Subcutaneous abdominal adipose tissue (tissue), 5 donors: Measurements from ENCODE around the gene TPBG.
"Not testable (repeated sequence)": the region's sequence is repeated elsewhere in the genome, so short reads cannot be mapped to it uniquely, and the experiment has no call there.

Experiments used
- H3K27ac ChIP-seq: one replicate; pipeline ENCODE4 v1.7.0; 2013; ENCODE audit warnings: low read depth, mild to moderate bottlenecking, inconsistent platforms, low read length, moderate library complexity
- H3K27me3 ChIP-seq, 5 donors: one replicate each; pipeline ENCODE4 v1.7.0; 2013; ENCODE audit warnings: low read length in 5 of 5, inconsistent platforms in 1 of 5; ENCODE audit not compliant: control insufficient read depth in 5 of 5, insufficient read depth in 4 of 5
- H3K36me3 ChIP-seq, 5 donors: one replicate each; pipeline ENCODE4 v1.7.0; 2013; ENCODE audit warnings: low read length in 5 of 5; ENCODE audit not compliant: control insufficient read depth in 5 of 5, insufficient read depth in 5 of 5
- H3K4me1 ChIP-seq, 5 donors: one replicate each; pipeline ENCODE4 v1.7.0; 2013; ENCODE audit warnings: low read length in 5 of 5, mild to moderate bottlenecking in 3 of 5, moderate library complexity in 1 of 5; ENCODE audit not compliant: control insufficient read depth in 5 of 5, insufficient read depth in 5 of 5
- H3K4me3 ChIP-seq, 5 donors: one replicate each; pipeline ENCODE4 v1.7.0; 2013; ENCODE audit warnings: low read length in 5 of 5, low read depth in 1 of 5
- H3K9ac ChIP-seq, 5 donors: one replicate each; pipeline ENCODE4 v1.7.0; 2013; ENCODE audit warnings: low read length in 5 of 5, mild to moderate bottlenecking in 4 of 5, moderate library complexity in 3 of 5
- H3K9me3 ChIP-seq, 5 donors: one replicate each; pipeline ENCODE4 v1.7.0; 2013; ENCODE audit warnings: low read length in 5 of 5; ENCODE audit not compliant: control insufficient read depth in 5 of 5
- donor health status: healthy.
- donor health status: healthy.
- donor health status: healthy.
- donor health status: healthy.
- donor health status: healthy.

Gene TPBG

DNA sequence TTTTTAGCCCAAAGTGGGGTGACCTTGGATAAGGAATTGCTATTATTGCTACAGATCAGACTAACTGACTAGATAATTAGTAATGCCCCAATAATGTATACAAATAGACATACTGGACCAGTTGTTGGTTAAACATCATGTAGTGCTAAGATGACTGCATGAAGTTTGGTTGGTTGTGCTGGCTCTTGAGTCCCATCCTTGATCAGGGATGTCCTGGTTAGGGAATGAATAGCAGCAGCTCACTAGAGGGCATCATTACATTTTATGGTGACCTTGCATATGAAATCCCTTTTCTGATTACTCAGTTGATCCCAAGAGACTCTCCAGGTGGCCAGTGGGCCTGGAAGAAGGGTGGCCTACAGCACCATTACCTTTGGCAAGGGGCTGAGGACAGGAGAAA lies 10.9 kb downstream of the TPBG start:
- H3K27me3 ChIP-seq = no peaks in the 10 kb centered on the region
- H3K4me3 ChIP-seq = no peak overlapping the region
- H3K36me3 ChIP-seq = no peaks in the 10 kb centered on the region
- no peaks in the 10 kb centered on the region for H3K4me1 ChIP-seq
- H3K9ac ChIP-seq = no peak overlapping the region
- H3K9me3 ChIP-seq = no peaks in the 10 kb centered on the region
- H3K27ac ChIP-seq = no peak overlapping the region

DNA sequence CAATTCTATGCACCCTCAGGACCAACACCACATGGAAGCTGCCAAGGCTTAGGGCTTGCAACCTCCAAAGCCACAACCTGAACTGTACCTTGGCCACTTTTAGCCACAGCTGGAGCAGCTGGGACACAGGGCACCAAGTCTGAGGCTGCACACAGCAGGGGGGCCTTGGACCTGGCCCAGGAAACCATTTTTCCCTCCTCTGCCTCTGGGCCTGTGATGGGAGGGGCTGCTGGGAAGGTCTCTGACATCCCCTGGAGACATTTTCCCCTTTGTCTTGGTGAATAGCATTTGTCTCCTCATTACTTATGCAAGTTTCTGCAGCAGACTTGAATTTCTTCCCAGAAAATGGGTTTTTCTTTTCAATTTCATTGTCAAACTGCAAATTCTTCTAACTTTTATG lies 13.0 kb downstream of the TPBG start:
- no peak overlapping the region for H3K9ac ChIP-seq
- H3K4me3 ChIP-seq = no peak overlapping the region
- H3K27ac ChIP-seq = no peak overlapping the region
- H3K9me3 ChIP-seq = no peaks in the 10 kb centered on the region
- no peaks in the 10 kb centered on the region for H3K27me3 ChIP-seq
- H3K36me3 ChIP-seq = no peaks in the 10 kb centered on the region
- H3K4me1 ChIP-seq = no peaks in the 10 kb centered on the region

DNA sequence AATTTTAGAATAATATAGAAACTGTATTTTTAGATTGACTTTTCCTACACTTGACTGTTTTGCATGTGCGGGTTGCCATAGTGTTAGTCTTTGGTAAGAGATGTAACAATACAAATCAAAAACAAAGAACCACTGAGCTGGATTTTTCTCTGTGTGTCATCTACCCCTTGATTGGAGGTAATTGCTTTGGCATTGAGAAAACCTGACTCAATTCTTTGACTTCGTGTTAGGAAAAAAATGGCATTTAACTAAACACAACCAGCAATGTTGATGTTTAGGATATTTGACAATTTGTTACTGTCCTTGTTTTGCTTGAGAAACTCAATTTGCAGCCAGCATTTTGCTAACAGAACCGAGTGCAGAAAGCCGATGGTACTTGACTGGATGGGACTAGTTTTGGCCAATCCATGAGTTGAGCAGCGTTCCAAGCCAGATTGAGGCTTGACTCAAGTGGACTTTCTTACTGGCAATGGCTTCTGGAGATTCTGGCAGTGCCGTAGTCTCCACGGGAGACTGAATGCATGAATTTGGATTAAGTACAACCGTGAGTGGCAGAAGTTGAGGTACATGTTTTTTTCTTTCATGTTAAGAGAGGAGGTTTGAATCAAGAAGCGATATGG lies 17.1 kb downstream of the TPBG start:
- no peak overlapping the region for H3K4me3 ChIP-seq
- no peaks in the 10 kb centered on the region for H3K27me3 ChIP-seq
- H3K27ac ChIP-seq = no peak overlapping the region
- no peaks in the 10 kb centered on the region for H3K36me3 ChIP-seq
- no peaks in the 10 kb centered on the region for H3K4me1 ChIP-seq
- no peak overlapping the region for H3K9ac ChIP-seq
- no peaks in the 10 kb centered on the region for H3K9me3 ChIP-seq

DNA sequence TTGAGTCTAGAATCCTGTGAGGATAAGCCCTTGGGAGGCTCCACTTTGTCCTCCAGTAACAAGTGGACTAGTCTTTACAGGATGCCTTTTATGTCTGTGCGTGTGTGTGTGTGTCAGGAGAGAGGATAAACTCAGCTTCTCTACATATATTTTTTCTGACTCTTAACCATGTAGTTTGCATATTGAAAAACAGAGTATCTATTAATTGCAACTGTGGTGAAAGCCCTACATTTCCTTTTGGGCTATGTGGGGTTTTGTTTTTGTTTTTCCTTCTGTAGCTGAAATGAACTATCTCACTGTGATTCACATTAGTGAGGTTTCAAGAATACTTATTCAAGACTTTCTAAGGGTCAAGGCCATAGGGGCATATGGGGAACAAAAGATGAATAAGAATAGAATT lies 17.7 kb downstream of the TPBG start:
- Histone ChIP-seq H3K36me3 (no peaks in the 10 kb centered on the region), H3K9ac (no peak overlapping the region), H3K27ac (no peak overlapping the region), H3K9me3 (no peaks in the 10 kb centered on the region), H3K27me3 (no peaks in the 10 kb centered on the region), H3K4me3 (no peak overlapping the region), H3K4me1 (no peaks in the 10 kb centered on the region)

DNA sequence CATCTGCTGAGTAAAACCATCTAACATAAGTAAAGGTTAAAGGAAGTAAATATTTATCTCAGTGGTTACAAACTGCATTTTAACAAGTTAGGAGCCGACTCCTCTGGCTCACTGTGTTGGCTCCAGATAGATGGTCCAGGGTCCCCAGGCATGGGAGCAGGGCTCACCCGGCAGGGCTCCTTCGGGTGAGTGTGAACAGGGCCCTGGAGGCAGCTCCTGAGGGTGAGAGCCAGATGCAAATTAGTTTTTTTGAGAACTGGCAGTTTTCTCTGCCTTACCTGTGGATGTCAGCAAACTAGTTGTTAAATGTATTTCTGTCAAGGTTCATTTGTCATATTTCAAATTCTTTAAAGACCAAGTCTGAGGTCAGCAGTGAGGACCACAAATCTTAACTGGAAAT lies 21.5 kb downstream of the TPBG start:
- Histone ChIP-seq H3K36me3 (no peaks in the 10 kb centered on the region), H3K27me3 (no peaks in the 10 kb centered on the region), H3K27ac (no peak overlapping the region), H3K4me3 (no peak overlapping the region), H3K4me1 (no peaks in the 10 kb centered on the region), H3K9ac (no peak overlapping the region), H3K9me3 (no peaks in the 10 kb centered on the region)

DNA sequence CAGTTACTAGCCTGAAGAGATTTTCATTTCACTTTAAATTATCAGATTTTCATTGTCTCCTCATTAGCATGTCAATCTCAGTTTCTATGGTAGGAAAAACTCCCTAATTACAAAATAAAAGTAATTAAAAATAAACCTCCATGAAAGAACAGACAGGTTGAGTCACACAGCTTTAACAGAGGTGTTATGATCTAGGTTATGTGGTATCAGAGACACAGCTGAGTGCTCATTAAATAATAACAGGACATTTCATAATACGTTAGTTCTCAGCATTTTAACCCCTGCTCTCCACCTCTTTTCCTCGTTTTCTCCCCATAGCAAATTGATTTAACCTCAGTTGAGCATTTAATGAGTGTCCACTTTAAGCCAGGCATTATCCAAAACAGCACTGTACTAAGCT lies 21.9 kb downstream of the TPBG start:
- Histone ChIP-seq H3K27ac (no peak overlapping the region), H3K9me3 (no peaks in the 10 kb centered on the region), H3K27me3 (no peaks in the 10 kb centered on the region), H3K36me3 (no peaks in the 10 kb centered on the region), H3K9ac (no peak overlapping the region), H3K4me1 (no peaks in the 10 kb centered on the region), H3K4me3 (no peak overlapping the region)

DNA sequence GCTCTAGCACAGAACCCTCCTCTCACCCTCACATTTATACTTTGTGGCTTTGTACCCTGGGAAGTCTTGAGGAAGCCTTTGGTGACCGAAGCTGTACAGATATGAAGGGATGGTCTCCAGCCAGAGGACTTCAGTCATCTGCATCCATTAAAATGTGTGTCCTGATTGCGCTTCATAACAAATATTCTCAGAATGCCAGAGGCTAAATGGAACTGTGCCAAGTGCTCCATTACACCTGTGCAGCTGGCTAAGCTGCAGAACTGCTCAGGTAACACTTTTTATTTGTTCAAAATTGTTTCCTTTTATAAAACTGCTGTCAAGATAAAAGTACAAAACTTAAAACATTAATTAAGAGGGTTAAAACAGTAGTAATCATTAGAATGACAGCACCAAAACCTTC lies 22.3 kb downstream of the TPBG start:
- Histone ChIP-seq H3K27me3 (no peaks in the 10 kb centered on the region), H3K9ac (no peak overlapping the region), H3K36me3 (no peaks in the 10 kb centered on the region), H3K4me1 (no peaks in the 10 kb centered on the region), H3K27ac (no peak overlapping the region), H3K9me3 (no peaks in the 10 kb centered on the region), H3K4me3 (no peak overlapping the region)

DNA sequence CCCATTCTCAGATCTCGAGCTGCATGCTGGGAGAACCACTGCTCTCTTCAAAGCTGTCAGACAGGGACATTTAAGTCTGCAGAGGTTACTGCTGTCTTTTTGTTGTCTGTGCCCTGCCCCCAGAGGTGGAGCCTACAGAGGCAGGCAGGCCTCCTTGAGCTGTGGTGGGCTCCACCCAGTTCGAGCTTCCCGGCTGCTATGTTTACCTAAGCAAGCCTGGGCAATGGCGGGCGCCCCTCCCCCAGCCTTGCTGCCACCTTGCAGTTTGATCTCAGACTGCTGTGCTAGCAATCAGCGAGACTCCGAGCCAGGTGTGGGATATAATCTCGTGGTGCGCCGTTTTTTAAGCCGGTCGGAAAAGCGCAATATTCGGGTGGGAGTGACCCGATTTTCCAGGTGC lies 31.2 kb downstream of the TPBG start:
- H3K27ac ChIP-seq, H3K36me3 ChIP-seq: not testable (repeated sequence)

DNA sequence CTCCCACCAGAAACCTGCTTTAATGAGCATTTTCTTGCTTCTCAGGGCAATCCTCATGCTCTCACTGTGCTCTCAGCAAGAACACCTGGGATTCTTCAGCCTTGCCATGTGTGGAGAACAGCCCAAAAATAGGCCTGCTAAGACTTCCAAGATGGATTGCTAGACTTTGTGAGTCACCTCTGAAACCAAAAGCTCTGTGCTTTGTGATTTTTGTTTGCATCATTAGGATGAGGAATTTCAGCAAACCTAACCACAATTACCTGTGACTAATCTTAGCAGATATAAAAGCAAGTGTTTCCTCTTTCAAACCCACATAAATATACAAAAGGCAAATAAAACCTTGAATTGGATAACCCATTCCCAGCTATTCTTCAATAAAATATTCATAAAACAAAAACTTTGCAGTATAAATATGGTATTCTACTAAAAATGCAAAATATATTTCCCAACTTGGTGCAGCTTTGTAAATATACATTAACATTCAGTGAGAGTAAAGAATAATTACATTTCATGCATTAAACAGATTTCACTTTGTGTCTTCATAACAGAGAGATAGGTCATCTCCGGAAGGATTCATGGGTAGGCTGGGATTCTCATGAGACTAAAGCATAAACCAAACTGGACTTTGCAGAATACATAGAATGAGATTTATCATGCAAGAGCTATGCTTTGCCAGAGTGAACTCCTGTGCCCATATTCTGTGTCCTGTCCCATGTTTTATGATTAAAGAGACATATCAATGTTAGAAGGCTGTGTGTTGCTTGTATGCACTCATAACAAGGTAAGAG lies 33.5 kb downstream of the TPBG start:
- no peak overlapping the region for H3K9ac ChIP-seq
- no peaks in the 10 kb centered on the region for H3K4me1 ChIP-seq
- no peaks in the 10 kb centered on the region for H3K27me3 ChIP-seq
- H3K36me3 ChIP-seq = no peaks in the 10 kb centered on the region
- no peak overlapping the region for H3K4me3 ChIP-seq
- no peak overlapping the region for H3K27ac ChIP-seq
- no peaks in the 10 kb centered on the region for H3K9me3 ChIP-seq

More for the DNA sequence above, 31.2 kb downstream of the TPBG start:
- not testable (repeated sequence) for H3K9ac ChIP-seq, H3K9me3 ChIP-seq, H3K4me1 ChIP-seq, H3K4me3 ChIP-seq, H3K27me3 ChIP-seq

DNA sequence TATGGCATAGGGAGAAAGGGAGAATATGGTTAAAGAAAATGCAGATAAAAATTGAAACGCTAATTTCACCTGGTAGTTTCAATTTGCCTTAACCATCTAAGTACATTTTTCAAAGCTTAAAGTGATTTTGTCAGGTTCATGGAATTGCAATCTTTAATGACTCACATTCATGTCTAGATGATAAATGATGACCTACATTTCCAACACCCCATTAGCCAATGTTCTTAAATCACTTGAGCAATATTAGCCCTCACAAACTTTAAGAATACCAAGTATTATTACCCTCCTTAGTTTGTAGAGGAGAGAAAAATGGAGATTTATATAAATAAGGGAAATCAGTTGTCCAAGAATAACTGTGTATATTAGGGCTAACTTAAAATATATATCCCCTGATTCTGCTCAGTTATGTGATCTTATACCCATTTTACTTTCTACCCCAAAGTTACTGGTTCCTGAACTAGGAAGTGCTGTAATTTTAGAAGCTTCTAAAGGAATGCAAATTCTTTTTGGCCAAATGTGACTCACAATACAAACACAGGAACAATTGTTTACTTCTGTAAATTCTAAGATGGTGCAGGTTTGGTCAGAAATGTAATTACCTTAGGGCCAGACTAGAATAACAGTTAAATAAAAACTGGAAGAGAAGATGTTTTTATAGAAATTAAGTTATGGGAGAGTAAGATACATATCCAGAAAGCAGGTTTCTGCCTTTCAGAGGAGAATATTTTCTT lies 34.5 kb downstream of the TPBG start:
- Histone ChIP-seq H3K9ac (no peak overlapping the region), H3K27ac (no peak overlapping the region), H3K4me1 (no peaks in the 10 kb centered on the region), H3K9me3 (no peaks in the 10 kb centered on the region), H3K27me3 (no peaks in the 10 kb centered on the region), H3K4me3 (no peak overlapping the region), H3K36me3 (no peaks in the 10 kb centered on the region)
